Measurements from ENCODE around the gene ARHGAP10. TPM values are rescaled to one million over a fixed set of nuclear protein-coding genes. Genes with fewer than 3 reads are reported as not detected.

ARHGAP10 gene
- total RNA-seq, 4 donors from 2014 or later = 153 to 404 (median 215) TPM

DNA sequence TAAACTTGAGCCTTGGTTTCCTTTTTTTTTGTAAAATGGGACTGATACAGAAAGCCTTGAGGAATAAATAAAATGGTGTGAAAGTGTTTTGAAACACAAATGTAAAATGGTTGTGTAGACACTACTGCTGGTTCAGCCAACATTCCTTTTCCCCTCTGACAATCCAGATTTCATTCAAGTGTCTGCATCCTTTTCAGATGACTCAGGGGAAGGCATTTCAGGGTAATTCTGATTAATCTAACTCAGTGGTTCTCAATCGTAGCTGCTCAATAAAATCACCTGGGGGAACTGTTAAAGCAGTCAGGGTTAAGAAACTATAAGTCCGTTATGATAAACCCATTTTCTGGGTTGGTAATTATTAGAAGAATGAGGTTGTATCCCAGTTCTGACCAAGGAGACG is 4.6 kb downstream of the ARHGAP10 start:
- H3K27me3 ChIP-seq = no peaks in the 10 kb centered on the region
- WGBS, 2 donors (ENCODE audit: low coverage in 1 of 2) = 20 to 65% methylated on average over 1 to 3 of the region's 3 CpGs
- no peak for ATAC-seq
- peak overlapping the region; percentile 62 to 97 (median 88) for H3K27ac ChIP-seq
- TF ChIP-seq EP300 (IDR thresholded peaks at IDR 0.05) (no peak), POLR2A (IDR thresholded peaks at IDR 0.05) (no peak), POLR2AphosphoS5 (IDR thresholded peaks at IDR 0.05) (peak; percentile 33)
- TF ChIP-seq, protein P1, sequence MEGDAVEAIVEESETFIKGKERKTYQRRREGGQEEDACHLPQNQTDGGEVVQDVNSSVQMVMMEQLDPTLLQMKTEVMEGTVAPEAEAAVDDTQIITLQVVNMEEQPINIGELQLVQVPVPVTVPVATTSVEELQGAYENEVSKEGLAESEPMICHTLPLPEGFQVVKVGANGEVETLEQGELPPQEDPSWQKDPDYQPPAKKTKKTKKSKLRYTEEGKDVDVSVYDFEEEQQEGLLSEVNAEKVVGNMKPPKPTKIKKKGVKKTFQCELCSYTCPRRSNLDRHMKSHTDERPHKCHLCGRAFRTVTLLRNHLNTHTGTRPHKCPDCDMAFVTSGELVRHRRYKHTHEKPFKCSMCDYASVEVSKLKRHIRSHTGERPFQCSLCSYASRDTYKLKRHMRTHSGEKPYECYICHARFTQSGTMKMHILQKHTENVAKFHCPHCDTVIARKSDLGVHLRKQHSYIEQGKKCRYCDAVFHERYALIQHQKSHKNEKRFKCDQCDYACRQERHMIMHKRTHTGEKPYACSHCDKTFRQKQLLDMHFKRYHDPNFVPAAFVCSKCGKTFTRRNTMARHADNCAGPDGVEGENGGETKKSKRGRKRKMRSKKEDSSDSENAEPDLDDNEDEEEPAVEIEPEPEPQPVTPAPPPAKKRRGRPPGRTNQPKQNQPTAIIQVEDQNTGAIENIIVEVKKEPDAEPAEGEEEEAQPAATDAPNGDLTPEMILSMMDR (IDR thresholded peaks at IDR 0.05) = no peak
- H3K9me3 ChIP-seq = no peaks in the 10 kb centered on the region
- peaks cover 3 to 62% (median 4%) of the 10 kb centered on the region in 3 donors for H3K4me1 ChIP-seq
- peak overlapping the region; percentile 74 to 85 for H3K4me3 ChIP-seq
- H3K36me3 ChIP-seq = no peaks in the 10 kb centered on the region

DNA sequence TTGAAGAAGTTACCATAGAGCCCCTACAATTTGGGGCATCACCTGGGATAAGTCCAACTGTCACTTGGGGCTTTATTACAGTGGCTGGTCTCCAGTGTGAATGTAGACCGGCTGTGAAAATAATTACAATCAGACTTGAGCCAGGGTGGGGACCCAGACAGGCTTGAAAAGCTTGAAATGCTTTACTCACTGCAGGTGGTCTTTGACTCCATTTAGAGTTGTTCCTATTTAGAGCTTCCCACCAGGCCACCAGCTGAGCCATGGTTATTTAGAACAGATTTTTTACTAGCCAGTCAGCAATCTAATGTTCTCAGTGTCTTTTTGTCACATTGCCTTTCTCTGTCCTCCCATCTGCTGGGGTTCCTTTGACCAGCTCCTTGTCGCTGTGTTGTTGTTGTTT is 5.7 kb downstream of the ARHGAP10 start:
- H3K27me3 ChIP-seq = no peaks in the 10 kb centered on the region
- no peak for ATAC-seq
- peak overlapping the region; percentile 7 to 8 for H3K4me3 ChIP-seq
- no peak for TF ChIP-seq POLR2AphosphoS5 (IDR thresholded peaks at IDR 0.05)
- no peak for TF ChIP-seq POLR2A (IDR thresholded peaks at IDR 0.05)
- TF ChIP-seq EP300 (IDR thresholded peaks at IDR 0.05) = no peak
- TF ChIP-seq, protein P1 (IDR thresholded peaks at IDR 0.05) = no peak
- WGBS, 2 donors (ENCODE audit: low coverage in 1 of 2) = 88 to 92% methylated on average over 2 of the region's 2 CpGs
- peaks cover 3 to 74% (median 11%) of the 10 kb centered on the region in 3 donors for H3K4me1 ChIP-seq
- no peaks in the 10 kb centered on the region for H3K9me3 ChIP-seq
- H3K36me3 ChIP-seq = peaks cover 0 to 2% of the 10 kb centered on the region in 2 donors
- H3K27ac ChIP-seq = peak overlapping the region in 2 of 4 donors; percentile 96 to 97

GRCh38 chr4:147739239-147739823 is 7.4 kb downstream of the ARHGAP10 start:
- no peak for ATAC-seq
- no peak overlapping the region for H3K27ac ChIP-seq

GRCh38 chr4:147740176-147740575 is 8.3 kb downstream of the ARHGAP10 start:
- H3K4me1 ChIP-seq = peaks cover 3 to 99% (median 16%) of the 10 kb centered on the region in 3 donors
- H3K27me3 ChIP-seq = no peaks in the 10 kb centered on the region
- ATAC-seq = no peak
- no peak overlapping the region for H3K4me3 ChIP-seq
- H3K36me3 ChIP-seq = peaks cover 0 to 22% of the 10 kb centered on the region in 2 donors
- 71 to 95% methylated on average over 2 to 3 of the region's 3 CpGs for WGBS, 2 donors (ENCODE audit: low coverage in 1 of 2)
- H3K9me3 ChIP-seq = no peaks in the 10 kb centered on the region
- no peak overlapping the region for H3K27ac ChIP-seq
- TF ChIP-seq, protein P1 (IDR thresholded peaks at IDR 0.05) = no peak
- TF ChIP-seq POLR2A (IDR thresholded peaks at IDR 0.05) = no peak
- TF ChIP-seq POLR2AphosphoS5 (IDR thresholded peaks at IDR 0.05) = no peak
- TF ChIP-seq EP300 (IDR thresholded peaks at IDR 0.05) = no peak

More at GRCh38 chr4:147739239-147739823, 7.4 kb downstream of the ARHGAP10 start:
- H3K36me3 ChIP-seq = peaks cover 0 to 18% of the 10 kb centered on the region in 2 donors
- TF ChIP-seq POLR2A (IDR thresholded peaks at IDR 0.05) (no peak), EP300 (IDR thresholded peaks at IDR 0.05) (no peak), POLR2AphosphoS5 (IDR thresholded peaks at IDR 0.05) (no peak)
- TF ChIP-seq, protein P1 (IDR thresholded peaks at IDR 0.05) = no peak
- H3K27me3 ChIP-seq = no peaks in the 10 kb centered on the region
- H3K4me1 ChIP-seq = peaks cover 3 to 91% (median 14%) of the 10 kb centered on the region in 3 donors
- WGBS, 2 donors (ENCODE audit: low coverage in 1 of 2) = 73 to 78% methylated on average over 5 to 7 of the region's 7 CpGs
- H3K9me3 ChIP-seq = no peaks in the 10 kb centered on the region
- H3K4me3 ChIP-seq = no peak overlapping the region

Data from gastroesophageal sphincter (tissue), 4 donors.